DND-41 (cell line): ENCODE results near the gene KDM6A.
"Not testable (repeated sequence)": the region's sequence is repeated elsewhere in the genome, so short reads cannot be mapped to it uniquely, and the experiment has no call there.

Source experiments
- EZH2 ChIP-seq: IDR thresholded peaks from 3 replicates; pipeline ENCODE4 v1.6.1; 2012; ENCODE audit warnings: borderline replicate concordance, low read depth, mild to moderate bottlenecking, moderate library complexity, low read length, inconsistent platforms; ENCODE audit not compliant: severe bottlenecking
- TF ChIP-seq, protein P1 (sequence below): IDR thresholded peaks from 2 replicates; pipeline ENCODE4 v1.5.1; 2012; ENCODE audit warnings: borderline replicate concordance, low read length, moderate library complexity, mild to moderate bottlenecking; ENCODE audit not compliant: poor library complexity, severe bottlenecking; ENCODE audit errors: extremely low read depth

DNA sequence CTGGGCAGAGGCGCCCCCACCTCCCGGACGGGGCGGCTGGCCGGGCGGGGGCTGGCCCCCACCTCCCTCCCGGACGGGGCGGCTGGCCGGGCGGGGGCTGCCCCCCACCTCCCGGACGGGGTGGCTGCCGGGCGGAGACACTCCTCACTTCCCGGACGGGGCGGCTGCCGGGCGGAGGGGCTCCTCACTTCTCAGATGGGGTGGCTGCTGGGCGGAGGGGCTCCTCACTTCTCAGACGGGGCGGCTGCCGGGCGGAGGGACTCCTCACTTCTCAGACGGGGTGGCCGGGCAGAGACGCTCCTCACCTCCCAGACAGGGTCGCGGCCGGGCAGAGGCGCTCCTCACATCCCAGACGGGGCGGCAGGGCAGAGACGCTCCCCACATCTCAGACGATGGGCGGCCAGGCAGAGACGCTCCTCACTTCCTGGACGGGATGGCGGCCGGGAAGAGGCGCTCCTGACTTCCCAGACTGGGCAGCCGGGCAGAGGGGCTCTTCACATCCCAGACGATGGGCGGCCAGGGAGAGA is 38.1 kb downstream of the KDM6A start:
- TF ChIP-seq EZH2, result not testable (repeated sequence)
- TF ChIP-seq, protein P1, sequence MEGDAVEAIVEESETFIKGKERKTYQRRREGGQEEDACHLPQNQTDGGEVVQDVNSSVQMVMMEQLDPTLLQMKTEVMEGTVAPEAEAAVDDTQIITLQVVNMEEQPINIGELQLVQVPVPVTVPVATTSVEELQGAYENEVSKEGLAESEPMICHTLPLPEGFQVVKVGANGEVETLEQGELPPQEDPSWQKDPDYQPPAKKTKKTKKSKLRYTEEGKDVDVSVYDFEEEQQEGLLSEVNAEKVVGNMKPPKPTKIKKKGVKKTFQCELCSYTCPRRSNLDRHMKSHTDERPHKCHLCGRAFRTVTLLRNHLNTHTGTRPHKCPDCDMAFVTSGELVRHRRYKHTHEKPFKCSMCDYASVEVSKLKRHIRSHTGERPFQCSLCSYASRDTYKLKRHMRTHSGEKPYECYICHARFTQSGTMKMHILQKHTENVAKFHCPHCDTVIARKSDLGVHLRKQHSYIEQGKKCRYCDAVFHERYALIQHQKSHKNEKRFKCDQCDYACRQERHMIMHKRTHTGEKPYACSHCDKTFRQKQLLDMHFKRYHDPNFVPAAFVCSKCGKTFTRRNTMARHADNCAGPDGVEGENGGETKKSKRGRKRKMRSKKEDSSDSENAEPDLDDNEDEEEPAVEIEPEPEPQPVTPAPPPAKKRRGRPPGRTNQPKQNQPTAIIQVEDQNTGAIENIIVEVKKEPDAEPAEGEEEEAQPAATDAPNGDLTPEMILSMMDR, result not testable (repeated sequence)
